HCEC 1CT (cell line): Measurements from ENCODE around the gene TM2D3.

Experiments
- DNase-seq: peaks from one replicate; pipeline ENCODE4 v3.0.0-alpha.2; 2017

Gene TM2D3

DNA sequence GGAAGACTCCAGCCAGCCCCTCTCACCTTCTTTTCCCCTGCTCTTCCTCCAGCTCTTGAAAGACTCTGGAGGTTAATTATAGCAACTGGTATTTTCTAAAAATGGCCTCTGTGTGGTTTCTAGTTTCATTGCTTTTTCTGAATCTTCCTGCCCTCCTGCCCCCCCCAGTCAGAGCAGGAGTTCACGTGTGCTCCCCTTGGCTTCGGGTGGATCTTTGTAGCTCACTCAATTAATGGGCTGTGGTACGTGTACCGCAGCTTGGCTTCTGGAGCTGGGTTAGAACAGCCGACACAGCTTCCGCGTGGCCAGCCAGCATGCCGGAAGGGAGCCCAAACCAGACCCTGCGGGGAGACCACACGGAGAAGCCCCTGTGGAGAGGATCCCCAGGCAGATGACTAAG, 31.5 kb downstream of the TM2D3 start:
- no peak for DNase-seq

DNA sequence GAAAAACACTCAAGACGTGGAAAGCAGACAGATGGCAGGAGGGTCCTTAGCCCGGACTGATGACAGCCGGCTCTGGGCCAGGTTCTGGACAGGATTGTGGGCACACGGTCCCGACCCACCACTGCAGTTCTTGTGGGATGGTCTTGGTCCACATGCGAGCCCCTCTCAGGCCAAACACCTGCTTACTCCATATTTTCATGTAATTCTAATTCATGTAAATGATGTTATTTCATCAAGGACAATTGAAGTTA, 32.6 kb downstream of the TM2D3 start:
- no peak for DNase-seq

DNA sequence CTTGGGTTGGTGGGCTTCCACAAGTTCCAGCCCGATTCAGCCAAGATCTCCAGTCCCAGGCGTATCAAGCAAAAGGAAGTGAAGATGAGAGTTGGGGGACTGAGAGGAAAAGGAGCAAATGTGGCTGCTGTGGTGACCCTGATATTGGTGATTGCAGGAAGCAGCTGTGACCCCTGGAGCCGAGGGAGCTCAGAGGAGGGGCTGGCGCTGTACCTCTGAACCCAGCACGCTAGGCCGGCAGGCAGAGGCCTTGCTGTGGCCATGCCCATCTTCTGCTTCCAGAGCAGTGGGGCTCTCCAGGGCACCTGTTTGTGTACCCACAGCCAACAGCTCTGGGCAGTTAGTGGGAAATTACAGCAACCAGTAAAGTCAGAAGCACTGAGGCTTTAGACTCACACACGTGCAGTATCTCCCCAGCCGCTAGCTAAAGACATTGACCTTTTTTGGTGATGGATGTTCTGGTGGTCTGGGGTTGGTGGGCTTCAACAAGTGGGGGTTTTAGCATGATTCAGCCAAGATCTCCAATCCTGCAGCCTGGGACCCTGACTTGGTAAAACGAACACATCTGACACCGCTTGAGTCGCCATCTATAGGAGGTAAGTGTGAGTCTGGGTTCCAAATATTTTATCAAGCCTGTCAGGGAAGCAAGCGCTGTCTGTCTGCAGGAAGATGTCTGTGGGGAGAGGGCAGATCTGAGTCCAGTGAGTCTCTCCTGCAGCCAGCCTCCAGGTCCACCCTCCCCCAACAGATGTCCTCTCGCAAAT, 33.1 kb downstream of the TM2D3 start:
- DNase-seq, result no peak

GRCh38 chr15:101618076-101618475, 34.1 kb downstream of the TM2D3 start:
- DNase-seq, result no peak

- DNase-seq, result no peak
Observed at GRCh38 chr15:101617390-101617965, 34.7 kb downstream of the TM2D3 start.

DNA sequence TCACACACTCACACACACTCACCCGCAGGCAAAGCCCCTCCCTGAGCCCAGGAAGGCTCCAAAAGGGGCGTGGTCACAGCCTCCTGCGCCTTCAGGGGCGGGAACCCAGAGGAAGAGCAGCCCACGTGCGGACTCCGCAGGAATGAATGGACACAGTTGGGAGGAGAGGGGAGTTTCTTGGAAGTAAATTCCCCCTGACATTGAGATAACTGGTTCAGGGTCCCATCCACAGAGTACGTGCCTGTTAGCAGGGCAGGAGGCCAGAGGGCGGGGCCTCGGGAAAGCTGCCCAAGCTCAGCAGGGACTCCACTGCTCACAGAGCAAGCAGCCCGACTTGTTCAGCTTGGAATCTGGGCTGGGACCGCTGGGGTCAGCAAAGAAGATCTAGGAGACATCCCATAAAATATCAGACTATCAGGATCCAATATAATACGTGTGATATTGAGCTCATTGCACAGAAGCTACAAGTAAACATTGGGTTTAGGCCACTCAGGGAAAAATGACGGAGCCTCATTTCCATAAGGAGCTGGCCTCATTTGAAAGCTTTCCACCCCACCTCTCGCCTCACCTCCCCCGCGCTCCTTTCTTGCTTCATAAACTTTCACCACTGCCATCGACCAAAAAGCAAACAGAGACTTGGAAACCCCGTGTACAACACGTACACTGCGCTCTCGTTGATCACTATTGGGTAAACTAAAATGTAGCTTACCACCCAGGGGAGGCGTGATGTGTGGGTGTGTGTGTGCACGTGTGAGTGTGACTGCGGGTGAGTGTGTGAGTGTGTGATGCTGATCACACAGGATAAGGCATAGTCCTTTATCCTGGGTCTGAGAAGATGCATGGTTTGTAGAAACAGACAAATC, 36.0 kb downstream of the TM2D3 start:
- peak; percentile 20 for DNase-seq

DNA sequence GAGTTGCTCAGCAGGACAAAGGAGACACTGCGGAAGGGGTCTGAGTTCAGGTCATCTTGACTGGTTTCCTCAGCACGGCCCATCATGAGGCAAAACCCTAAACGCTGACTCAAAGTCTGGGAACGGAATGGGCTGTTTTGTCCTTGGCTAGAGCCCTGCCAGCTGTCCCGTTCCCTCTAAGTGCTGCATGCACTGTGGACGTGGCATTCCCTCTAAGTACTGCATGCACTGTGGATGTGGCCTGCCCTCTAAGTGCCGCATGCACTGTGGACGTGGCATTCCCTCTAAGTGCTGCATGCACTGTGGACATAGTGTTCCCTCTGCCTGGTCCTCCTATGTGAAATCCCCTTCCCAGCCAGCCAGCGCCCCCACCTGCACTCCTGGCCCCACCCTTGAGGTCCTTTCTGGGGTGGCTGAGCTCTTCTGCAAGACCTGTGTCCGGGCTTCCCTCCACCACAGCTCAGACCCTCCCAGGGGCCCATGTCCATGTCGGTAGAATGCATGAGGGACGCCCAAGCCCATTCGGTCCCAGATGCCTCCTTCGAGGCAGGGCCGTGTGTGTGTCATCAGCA, 36.7 kb downstream of the TM2D3 start:
- no peak for DNase-seq

- no peak for DNase-seq
Observed at GRCh38 chr15:101614761-101615160, 37.4 kb downstream of the TM2D3 start.

DNA sequence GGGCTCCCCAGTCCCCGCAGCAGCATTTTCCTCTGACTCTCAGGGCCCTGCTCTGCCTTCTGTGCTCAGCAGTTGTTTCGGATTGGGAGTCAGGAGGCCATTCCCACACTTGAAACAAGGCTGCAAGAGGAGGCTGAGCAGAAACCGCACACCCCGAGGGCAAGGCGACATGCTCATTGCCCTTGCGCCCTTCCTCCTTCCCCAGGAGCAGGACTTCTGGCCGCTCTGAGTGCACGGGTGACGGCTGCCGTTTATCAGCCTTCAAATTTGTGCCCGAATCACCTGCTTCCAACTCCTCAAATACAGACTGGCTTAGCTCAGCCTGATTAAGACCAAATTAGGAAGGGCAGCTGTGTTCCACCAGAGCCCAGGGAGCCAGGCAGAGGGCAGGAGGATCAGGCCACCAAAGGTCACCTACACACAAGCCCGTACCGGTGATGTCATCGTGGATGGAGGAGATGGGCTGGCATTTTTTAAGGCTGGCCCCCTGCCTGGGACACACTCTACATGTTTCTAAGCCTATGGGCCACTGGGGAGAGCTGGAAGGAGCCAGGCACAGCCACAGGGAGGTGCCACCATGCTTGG, 38.1 kb downstream of the TM2D3 start:
- DNase-seq, result no peak

DNA sequence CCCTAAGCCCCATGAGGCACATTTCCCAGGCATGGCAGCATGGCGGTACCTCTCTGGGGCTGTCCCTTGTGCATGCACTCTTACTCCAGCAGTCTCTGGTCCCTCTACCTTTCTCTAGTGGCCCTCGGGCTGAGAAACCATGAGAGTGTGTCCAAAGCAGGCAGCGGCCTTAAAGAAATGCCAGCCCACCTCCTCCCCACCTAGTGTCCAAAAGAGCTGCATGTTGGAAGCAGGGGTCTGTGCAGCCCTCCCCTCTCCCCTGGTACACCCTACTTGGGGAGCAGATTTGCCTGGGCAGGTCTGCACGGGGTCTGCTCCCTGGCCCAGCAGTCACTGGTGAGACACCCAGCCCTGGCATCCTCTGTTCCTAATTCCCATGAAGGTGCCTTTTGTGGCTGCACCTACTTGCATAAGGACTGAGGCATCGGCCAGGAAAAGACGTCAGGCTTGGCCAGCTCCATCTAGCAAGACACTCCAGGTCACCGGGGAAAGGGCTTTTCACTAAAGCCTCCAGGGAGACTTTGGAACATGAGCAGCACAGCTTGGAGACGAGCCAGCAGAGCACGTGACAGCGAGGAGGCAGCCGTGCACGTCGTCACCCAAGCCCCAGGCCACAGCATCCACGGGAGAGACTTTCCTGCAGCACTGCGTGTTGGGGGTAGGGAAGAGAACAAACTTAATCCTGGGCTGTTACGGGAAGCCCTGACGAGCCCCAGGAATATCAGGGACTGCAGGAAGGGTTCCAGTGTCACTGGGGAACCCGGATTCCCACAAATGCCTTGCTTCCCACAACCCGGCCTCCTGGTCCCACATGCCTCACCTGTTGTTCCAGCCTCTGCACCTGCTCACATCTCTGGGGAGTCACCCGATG, 38.8 kb downstream of the TM2D3 start:
- no peak for DNase-seq

DNA sequence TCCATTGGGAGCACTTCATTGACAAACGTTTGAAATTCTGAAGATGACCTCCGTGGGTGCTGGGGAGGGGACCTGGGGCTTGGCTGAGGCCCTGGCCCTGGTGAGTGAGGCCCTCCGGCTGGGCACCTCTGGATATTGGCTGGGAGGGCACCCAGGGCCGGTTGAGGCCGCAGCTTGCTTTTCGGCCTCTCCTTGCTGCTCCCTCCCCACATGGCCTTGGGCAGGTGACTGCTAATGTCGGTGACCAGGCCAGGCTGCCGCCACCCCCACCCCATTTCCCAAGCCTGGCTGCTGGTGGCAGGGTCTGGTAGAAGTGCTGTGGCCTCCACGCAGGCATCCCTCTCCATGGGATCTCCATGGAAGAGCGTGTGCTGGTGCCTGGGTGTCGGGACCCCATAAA, 39.5 kb downstream of the TM2D3 start:
- no peak for DNase-seq

DNA sequence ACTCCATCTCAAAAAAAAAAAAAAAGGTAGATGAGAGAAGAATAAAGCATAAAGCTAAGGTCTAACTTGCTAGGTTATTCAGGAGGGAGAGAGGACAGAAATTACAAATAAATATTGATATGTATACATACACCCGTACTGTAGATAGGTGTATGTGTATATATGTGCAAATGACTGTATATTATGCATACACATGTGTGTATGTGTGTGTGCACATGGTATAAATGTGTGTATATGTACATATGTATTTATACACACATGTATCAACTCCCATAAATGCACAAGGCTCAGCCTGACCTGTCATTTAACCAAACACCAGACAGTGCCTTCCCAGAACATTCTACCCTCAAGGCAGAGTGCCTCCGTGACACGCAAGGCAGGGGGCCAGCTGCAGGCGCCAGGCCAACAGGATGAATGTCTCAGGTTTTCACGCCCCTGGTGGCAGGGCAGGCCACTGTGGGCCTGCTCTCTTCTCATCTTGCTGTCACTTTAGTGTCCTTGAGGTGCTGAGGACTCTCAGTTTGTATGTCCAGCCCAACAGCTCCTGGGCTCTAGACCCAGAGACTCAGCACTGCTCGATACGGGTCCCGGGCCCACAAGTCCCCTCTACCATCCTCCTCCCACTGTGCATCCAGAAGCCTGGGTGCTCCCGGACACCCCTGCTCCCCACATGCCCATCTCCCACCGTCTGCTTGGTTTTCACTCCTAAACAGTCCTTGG, 40.4 kb downstream of the TM2D3 start:
- DNase-seq, result no peak

DNA sequence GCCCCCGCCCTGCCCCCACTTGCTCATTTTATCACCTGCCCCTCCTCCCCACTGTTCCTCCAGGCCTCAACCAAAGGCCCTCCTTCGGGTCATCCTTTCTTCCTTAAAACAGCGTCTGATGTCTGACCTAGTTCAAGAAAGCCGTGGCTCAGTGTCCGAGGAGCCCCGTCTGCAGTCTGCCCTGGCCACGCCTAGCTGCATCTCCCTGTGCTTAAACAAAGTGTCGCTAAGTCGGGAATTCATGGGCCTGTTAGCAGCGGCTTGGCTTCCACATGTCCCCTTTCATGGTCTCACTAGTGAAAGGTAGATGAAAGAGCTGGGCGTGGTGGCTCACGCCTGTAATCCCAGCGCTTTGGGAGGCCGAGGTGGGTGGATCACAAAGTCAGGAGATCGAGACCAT, 41.2 kb downstream of the TM2D3 start:
- no peak for DNase-seq

DNA sequence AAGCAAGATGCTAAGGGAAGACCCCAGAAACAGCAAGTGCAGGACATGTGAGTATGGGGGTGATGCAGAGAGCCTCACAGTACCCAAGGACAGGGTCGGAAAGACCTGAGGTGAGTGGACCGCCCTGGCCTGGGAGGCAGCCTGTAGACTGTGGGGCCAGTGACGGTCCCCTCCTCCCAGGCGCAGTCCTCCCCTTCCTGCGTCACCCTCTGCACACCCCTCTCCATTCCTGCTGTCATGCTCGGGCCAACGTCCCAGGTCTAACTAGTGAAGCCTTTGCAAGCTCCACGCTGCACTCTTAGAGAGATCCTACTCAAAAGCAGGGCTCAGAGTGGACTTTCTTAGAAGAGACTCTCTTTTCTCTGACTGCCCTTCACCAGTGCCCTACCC, 41.6 kb downstream of the TM2D3 start:
- no peak for DNase-seq

DNA sequence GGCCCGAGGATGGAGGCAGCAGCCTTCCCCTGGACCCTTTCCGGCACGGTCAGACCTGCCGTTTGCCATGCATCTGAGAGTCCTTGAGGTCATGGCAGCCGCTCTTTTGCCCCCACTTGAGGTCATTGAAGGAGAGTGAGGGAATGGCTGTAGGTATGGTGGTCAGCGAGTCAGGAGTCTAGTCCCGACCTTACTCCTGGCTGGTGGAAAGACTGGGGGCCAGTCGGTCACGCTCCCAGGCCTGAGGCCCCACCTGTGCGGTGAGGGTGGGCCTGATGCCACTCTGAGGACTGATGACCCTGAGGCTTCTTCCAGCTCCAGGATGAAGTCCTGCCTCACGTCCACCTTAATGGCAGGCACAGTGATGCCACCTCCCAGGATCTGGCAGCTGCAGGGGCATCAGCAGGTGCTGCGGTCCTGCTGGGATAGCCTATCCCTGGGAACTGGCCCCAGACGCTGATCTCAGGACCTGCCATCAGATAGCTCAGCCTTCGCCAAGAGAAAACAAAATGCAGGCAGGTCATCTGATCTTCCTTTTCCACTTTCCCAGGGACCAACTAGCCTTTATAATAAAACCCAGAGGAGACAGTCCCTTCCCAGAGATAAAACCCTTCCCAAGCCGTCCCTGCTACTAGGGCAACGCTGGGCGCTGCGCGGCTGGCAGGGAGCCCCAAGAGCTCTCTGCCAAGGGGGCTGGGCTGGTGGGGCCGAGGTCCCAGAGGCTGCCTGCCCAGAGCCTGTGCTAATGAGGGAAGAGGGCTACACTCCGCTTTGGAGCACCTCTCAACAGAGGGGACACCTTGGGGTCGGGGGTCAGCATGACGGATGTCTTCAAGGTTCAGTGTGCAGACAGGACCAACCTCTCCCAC, 42.2 kb downstream of the TM2D3 start:
- no peak for DNase-seq

DNA sequence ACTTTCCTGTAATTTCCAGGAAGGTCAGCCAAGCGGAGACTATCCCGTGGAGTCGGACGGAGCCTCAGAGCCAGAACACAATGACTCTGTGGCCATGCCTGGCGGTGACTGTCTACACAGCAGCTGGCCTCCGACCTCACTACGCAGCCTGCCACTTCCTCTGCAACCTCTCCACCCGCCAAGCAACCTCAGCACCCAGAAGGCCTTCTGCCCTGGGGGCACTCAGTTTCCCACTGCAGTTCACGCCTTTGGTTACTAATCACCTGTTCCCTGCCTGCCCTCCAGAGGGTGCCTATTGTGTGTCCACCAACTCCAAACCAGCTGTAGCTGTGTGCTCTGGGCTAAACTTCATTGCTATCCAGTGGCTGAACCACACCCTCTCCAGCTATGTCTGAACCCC, 44.0 kb downstream of the TM2D3 start:
- DNase-seq, result no peak

DNA sequence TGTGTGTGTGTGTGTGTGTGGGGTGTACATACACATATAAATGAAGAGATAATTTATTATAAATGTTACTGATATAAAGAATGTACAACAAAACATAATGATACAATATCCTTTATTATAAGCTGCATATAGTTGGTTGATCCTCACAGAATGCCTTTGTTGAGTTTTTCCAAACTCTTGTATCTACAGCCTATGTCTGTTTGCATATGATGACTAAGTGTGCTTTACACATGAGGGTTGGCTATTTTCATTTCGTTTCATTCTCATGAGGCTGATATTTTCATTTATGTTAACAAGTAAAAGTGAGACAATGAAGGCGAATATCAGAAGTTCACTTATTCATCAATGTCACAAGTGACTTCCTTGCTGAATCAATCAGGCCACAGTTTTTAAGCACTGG, 45.1 kb downstream of the TM2D3 start:
- DNase-seq, result no peak

DNA sequence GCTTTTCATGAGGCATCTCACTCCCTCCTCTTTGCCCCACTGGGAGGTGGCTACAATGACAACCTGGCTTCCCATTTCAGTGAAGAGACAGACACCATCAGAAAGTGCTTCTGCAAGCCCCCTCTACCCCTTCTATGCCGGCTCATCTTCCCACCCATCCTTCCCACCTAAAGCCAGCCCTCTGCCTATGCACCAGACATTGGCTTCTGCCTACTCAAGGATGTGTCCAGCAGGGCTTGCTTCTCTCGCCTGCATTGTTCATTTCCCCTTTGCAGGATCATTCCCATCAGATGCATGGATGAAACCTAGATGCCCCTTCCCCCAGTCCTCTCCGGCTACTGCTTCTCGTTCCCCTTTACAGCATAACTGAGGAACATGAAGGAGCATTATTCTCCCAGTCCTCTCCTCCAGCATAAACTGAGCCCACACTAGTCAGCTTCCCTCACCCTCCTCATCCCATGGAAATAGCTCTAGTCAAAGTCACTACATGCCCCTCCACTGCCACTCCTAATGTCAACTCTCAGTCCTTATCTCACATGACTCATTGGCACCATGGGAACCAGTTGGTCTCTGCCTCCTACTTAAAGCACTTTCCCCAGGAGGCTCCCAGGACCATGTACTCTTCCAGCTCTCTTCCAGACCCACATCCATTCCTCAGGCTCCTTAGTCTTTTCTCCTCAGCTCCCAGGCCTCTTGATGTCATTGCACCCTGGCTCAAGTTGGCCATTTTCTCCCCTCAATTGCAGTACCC, 47.9 kb downstream of the TM2D3 start:
- DNase-seq, result no peak

- no peak for DNase-seq
Observed at GRCh38 chr15:101602801-101603200, 49.4 kb downstream of the TM2D3 start.

DNA sequence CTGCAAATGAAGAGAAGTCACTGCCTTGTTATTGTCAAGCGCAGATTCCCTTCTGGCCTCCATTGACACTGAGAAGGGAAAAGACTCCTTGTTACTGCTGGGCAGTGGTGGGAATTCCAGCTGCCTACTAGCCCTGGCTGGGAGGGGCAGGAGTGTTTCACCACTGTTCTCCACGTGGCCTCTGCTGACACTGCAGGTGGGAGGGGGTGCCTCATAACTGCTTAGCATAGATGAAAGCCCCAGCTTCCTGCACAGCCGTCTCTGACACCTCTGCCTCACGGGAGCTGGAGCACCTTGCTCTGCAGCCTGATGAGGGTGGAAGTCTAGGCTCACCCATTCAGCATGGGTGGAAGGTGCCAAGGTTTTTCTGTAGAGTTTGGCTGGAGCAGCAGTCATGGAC, 52.1 kb downstream of the TM2D3 start:
- no peak for DNase-seq
